HG03280 (cell line): ENCODE data around the gene KISS1.

ENCODE experiments used
- ATAC-seq: cut with Tn5 transposase; IDR thresholded peaks from one replicate; pipeline ENCODE4 v1.9.1; 2021; ENCODE audit warnings: mild to moderate bottlenecking, moderate library complexity; ENCODE audit not compliant: unreplicated experiment

The KISS1 gene

DNA sequence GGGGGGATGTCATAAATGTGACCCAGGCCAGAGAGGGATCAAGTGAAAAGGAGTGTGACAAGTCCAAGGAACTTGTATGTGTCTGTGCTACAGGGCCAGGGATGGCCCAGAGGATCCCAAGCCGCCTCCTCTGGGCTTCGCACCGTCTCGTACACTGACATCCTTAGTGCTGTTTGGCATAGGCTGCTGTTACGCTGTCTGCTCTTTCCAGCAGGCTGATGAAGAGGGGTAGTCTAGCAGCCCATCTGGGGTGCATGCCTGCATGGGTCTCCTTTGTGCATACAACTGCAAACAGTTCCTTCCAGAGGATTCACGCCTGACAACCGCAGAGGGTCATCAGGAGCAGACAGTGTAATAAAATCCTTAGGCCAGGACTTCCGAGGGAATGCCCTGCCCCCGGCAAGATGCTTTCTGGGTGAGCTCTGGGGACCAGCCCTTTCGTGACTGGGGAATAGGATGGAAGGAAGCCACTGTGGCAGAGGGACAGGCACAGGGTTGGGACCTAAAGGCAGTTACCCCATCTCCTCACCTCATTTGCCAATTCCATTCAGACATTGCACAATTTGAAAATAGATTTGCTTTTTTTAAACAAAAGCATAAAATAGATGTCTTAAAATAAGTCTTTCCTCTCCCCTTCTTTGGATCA lies 23.8 kb upstream of the KISS1 start:
- no peak for ATAC-seq

DNA sequence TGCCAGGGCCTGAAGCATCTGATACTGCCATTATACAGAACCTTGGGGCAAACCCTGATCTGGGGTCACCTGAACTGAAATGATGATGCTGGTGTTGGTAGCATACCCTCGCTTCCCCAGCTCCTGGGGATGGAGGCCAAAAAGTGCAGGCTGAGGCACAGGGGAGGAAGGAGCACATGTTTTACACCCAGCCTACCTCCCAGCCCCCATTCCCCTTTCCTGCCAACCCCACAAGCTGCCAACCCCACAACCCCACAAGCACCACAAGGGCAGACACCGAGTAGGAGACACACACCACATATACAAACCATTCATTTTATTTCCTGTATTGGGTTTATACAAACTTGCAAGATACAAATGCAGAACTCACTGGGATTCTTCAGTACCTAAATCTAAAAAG lies 22.3 kb upstream of the KISS1 start:
- no peak for ATAC-seq

DNA sequence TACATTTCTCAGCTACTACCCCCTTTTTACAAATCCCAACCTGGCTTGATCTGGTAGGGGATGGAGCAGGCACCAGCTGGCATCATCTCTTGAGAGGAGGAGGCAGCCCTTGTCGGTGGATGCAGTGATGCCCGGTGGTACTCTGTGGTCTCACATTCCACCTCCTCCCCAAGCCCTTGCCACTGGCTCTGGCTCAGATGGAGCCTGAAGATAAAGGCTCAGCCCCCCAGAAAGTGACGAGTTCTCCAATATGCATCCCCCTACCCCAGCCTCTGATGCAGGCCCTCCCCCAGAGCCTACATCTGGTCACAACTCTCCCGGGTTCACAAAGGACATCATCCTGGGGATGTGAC lies 21.3 kb upstream of the KISS1 start:
- no peak for ATAC-seq

DNA sequence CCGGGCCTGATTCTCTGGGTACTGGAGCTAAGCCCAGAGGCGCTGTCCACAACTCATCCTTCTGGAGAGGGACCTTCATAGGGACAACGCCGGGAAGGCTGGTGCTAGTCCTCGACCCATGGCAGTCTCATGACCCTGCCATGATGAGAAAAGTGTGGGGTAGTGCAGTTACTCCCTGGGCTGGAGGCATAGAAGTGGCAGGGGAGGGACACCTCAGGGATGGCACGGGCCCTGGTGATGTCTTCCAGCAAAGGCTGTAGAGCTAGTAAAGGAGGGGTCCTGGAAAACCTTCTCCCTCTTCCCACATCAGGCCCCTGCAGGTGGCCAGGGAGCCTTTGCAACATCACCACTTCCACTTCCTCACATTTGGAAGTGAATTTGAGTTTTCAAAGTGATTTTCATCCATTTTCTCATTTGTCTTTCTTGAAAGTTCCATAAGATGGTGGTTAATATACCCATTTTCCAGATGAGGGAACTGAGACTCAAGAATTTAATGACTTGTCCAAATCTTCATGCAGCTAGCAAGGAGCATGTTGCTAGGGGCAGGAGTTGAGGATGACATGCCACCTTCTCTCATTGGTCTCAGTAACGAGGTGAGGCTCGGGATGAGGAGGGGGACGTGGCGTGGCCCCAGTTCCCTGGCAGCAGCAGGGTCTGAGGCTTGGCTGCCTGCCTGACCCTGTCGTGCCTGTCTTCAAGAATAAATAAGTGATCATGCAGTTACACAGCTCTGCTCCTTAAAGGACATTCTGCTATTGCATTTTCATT lies 20.8 kb upstream of the KISS1 start:
- no peak for ATAC-seq

DNA sequence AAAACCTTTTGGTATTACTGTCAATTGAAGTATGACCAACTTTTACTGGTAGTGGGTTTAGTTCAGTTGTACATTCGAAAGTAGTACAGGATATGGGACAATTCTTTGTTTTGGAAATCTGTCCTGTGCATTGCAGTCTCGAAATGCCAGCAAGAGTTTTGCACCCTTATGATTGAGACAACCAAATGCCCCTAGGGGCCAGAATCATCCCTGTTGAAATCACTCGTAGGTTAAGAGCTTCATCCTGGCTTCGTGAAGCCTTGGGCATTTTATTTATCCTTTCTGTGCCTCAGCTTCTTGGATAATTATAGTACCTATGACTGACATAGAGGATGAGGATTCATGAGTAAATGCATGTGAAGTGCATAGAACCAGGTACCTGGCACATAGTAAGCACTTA lies 19.9 kb upstream of the KISS1 start:
- no peak for ATAC-seq

DNA sequence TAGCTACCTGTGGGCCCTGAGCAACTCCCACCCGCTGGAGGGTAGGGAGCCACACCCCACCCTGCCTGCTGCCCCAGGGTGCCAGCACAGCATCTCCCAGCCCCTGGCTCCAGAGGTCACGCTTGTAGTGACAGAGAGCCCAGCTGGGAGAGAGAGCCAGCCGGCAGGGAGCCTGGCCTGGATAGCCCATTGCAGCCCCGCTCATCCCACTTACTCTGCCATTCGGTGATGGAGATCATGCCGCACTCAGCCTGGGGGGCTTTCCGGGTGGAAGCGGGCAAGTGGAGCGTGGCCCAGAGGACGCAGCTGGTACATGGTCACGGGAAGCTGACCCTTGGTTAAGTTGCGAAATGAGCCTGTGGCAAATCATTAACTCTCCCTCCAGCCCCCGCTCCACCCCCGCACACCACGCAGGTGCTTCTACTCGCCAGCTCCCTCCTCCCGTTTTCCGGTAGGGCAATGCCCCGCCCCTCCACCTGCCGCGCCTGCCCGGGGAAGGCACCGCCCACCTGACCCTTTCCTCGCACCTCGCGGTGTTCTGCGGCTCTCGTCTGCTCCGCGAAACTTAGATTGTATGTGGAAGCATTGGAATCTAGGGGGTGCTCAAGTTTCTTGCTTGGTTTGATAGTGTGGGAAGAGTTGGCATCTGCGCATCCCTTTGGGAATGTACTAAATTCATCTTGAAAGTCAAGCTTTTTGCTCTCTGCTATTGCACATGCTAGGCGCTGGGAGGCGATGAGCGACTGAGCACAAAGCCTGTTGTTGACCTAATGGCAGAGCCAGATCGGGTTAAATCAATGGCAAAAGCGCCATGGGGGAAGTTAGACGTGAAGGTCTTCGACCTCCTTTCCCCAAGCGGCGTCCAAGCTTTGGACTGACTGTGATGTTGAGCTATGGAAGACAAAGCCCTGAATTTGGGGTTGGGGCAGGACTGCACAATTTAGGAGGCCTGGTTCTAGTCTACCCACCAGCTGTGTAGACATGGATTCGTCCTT lies 17.7 kb upstream of the KISS1 start, which contains the start of gene GOLT1A:
TSS of gene GOLT1A (minus strand) at position 321 of the 995 bp plus-strand sequence. CDS start at position 239, 82 bp downstream.
- no peak for ATAC-seq

DNA sequence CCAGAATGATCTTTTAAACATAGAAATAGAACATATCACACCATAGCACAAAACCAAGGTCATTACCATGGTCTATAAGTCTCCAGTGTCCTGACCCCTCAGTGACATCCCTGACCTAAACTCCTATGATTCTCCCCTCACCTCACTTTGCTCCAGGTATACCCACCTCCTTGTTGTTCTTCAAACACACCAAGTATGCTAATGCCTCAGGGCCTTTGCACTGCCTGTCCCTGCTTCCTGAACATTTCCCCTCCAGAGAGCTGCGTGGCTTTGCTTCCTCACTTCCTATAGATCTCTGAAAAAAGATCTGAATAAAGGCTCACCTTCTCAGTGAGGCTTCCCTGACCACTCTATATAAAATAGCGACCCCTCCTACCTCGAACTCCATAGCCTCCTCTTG lies 16.4 kb upstream of the KISS1 start:
- ATAC-seq, result no peak

DNA sequence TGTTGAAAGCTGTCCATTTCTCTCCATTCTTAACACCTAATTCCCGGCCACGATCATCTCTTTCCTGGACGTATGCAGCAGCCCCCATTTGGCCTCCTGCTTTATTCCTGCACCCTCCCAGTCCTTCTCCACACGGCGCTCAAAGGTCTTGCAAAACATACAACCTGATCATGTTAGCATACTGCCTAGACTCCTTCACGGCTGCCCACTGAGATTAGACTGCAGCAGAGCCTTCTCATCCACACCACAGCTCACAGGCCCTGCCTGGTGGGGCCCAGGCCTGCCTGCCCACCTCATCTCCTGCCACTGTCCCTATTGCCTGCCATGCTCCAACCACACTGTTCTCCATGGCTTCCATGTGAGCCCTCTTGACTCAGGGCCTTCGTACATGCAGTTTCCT lies 14.8 kb upstream of the KISS1 start:
- ATAC-seq, result no peak

DNA sequence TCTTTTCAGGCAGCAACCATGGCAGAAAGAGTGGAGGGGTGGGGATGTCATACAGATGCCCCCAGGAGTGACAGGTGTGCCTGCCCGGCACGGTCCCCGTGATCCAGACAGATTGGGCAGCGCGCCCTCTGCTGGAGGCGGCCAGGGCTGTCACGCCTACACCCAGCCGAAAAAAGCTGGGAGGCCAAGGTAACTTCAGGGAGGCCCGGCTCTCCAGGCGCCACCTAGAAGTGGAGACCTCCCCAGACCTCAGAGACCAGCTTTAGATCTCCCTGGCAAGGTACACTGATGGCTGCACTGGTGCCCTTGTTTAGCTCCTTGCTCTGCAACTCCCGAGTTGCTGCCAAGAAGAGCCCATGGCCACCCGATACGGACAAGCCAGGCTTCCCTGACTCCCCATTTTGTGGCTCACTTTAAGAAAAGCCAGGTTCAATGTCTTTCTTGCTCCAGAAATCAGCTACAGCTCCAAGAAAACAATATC lies 10.9 kb upstream of the KISS1 start:
- ATAC-seq, result no peak

DNA sequence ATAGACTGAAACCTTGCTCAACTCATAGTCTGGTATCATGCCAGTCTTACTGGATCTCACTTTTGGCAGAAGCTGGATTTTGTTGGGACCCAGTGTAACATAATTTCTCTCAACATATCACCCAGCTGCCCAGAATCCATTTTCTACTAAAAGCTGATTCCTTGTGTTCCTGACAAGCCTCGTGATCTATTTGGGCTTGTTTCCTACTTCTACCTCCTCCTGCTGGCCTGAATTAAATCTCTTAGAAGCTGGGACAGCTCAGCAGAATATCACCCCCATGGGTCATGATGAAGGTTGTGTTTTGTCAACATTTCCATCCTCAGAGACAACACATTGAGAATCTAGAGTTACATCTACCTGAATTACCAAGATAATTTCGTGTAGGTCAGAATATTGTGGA lies 9.8 kb upstream of the KISS1 start:
- no peak for ATAC-seq

DNA sequence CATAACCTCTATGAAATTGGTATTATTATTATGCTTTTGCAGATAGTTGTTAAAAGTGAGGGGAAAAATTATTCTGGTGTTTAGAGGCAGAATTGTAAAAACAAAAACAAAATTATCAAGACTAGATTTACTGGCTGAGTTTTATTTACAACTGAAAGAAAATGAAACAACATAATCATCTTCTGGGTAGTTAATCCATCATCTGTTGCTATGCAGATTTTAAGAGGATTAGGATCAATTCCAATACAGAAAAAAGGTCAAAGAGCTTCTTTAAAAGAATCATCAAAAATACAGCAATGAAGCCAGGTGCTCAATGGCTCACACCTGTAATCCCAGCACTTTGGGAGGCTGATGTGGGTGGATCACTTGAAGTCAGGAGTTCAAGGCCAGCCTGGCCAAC lies 9.2 kb upstream of the KISS1 start:
- ATAC-seq, result no peak

DNA sequence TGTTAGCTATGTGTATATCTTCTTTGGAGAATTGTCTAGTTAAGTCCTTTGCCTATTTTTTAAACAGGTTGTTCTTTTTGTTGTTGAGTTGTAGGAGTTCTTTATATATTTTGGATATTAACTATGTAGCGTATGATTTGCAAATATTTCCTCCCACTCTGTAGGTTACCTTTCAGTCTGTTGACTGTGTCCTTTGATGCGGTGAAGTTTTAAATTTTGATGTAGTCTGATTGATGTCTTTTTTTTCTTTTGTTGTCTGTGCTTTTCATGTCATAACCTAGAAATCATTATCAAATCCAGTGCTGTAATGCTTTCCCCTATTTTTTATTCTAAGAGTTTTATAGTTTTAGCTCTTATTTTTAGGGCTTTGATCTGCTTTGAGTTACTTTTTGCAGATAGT lies 8.7 kb upstream of the KISS1 start:
- no peak for ATAC-seq

DNA sequence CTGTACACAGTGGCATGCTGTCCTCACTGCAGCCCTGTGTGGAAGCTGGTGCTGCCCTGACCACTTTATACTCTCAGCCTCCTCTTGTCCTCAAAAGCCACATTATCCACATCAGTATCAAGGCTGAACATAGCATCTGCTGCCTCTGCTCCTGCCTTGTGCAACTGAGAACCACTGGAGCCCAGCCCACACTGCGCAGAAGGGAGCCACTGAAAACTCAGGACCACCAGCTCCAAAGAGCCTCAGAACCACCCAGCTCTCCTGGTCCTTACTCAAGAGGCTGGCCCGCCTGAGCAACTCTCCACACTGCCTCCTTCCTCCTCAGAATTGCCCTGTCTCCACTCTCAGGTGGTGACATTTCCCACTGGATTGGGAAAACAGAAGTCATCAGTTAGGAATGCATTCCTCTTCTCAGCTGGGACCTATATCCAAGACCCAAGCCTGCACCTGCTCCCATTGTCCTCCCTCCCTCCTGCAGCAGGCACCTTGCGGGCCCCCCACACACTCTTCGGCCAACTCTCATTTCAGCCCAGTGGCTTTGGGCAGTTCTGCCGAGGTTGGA lies 7.0 kb upstream of the KISS1 start:
- no peak for ATAC-seq

DNA sequence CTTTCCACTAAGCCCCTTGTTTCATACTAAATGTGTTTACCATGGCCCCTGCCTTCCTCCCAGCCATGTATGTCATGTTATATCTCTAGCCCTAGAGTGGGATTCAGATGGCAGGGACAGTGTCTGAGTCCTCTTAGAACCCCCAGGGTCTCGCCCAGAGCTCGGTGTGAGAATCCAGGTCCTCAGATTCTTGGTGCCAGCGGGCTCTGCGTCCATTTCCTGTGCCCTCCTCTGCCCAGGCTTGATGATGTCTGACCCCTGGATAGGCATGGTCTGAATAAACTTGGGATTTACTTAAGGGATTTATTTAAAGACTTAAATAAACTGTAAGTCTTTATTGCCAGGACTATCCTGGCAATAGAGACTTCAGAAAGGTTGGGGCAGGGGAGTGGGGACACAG lies 6.2 kb upstream of the KISS1 start:
- no peak for ATAC-seq

DNA sequence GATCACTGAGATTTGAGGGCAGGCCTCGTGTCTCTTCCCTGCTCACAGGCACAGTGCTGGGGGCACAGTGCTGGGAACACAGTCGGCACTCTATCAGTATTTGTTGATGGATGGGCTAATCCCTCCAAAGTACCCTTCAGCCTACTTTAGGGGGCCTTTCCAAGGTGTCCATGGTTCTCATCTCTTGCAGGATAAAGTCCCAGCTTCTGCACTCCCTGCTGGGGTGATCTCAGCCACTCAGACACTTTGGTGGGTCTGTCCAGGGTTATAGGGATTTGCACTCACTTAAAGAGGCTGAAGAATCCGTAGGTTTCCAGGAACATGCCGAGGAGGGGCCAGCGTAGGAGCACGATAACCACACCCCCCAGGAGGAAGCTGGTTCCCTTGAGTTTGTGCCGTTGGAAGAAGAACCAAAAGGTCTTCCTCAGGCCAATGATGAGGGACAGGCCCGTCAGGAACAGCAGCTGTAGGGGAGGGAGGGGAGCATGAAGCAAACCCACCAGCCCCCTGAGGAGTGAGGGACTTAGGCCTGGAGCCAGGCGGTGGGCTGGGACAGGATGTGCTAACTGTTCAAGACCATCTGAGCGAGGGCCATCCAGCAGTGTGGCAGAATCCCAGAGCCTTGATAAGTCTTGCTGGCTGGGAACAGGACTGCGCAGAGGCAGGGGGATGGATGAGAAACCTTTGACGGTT lies 5.2 kb upstream of the KISS1 start:
- ATAC-seq, result no peak

DNA sequence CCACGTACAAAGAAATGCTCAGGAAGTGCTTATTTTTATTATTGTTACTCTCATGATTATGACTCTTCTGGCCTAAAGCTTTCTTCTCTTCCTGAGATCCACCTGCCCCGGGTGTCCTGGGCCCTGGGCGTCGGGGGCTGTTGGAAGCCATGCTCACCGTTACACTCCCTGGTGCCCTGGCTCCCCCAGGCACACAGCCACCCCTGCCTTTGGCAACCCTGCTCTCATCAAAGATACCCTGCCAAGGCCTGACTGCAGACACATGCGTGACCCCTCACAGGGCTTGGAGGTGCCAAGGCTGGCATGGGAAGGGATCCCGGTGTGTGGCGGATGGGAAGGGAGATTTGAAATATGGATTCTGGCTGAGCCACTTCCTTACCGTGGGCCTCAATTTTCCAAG lies 3.3 kb upstream of the KISS1 start:
- no peak for ATAC-seq

DNA sequence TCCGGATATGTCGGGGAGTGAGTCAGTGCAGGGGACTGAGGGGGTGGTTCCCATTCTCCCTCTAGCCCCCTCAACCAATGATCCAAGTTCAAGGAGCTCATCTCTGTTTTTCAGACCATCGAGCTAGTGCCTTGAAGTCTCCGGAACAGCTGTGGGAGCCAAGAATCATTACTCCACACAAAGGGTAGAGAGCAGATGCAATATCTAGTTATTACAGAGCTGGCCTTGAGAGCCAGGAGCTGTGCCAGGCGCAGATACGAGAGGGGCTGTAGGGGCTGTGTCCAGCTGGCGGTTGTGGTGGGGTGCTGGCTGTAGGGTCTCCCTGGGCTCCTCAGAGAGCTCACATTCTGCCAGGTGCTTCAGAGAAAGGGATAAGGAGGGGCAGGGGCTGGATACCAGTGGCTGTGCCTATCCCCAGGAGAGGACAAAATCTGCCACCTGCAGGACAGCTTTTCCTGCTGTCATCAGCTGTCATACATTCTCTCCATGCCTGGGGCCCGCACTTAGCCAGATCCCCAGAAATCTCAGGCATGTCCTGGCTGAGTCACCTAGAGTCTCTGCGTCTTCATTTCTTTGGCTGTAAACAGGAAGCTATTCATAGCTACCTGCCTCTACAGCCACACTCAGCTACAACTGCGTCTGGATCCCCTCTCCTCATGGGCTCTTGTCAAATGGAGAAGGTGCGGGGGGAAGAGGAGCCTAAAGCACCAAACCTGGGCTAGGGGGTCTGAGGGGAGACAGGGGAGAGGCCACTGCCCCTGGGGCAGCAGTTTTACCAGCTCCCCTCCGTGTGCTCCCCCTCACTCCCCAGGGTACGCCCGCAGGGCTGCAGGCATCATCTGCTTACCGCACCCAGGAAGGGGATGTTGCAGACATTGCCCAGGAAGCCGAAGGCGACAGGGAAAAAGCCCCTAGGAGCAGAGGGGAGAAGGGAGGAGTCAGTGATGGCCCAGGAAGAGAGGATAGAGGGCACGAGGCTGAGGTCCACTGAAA lies 2.4 kb upstream of the KISS1 start:
- ATAC-seq, result no peak

DNA sequence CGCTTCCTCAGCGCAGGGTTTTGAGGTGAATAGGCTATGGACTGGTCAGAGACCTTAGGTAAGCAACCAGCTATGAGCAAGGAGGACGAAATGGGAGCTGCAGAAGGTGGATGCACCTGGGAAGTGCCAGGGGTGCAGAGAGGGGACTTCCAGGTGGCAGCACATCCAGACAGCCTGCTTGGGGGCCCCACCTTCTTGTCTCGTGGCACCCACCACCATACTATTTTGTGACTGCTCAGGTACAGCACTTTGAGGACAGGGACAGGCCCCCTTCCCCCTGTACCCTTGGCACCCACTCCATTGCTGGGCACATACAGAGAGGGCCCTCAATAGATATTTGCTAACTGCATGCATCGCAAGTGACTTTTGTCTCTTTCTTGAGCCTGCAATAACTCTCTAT lies 777 bp upstream of the KISS1 start:
- ATAC-seq, result no peak

DNA sequence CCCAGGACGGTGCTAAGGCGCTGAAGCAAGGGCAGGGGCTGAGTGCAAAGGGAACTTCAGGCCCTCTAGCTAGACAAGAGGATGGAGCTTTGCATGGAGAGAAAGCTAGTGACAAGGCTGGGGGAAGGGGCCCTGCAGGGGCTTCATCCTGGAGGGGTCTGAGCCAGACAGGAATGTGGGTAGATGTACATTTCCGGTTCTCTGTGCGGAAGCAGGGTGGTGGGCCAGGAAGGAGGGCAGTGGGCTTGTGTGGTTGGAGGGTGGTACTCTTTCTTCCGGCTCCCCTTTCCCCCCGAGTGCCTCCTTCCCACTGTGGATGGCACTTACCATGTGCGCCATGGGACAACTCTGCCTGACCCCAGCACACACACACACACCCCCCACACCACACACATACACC lies 1.5 kb downstream of the KISS1 start:
- no peak for ATAC-seq
